T-helper 1 cell treated with Interleukin-12 subunit alpha and Interleukin-12 subunit beta and Interleukin-4 antibody, amounts not matched to agents 30 μg/mL and 1 μg/mL, for 36 hours (primary cell): ENCODE measurements around the gene VSTM4.

Experiments
- H3K27ac Mint-ChIP-seq: one replicate; pipeline ENCODE4 v1.8.0; 2021; ENCODE audit warnings: mild to moderate bottlenecking, mixed read lengths
- H3K27me3 Mint-ChIP-seq: one replicate; pipeline ENCODE4 v1.8.0; 2021; ENCODE audit warnings: low read depth, mixed read lengths
- H3K36me3 Mint-ChIP-seq: one replicate; pipeline ENCODE4 v1.8.0; 2021; ENCODE audit warnings: low read depth, mixed read lengths
- H3K4me1 Mint-ChIP-seq: one replicate; pipeline ENCODE4 v1.8.0; 2021; ENCODE audit warnings: low read depth, mixed read lengths
- H3K4me3 Mint-ChIP-seq: one replicate; pipeline ENCODE4 v1.8.0; 2021; ENCODE audit warnings: mild to moderate bottlenecking, moderate library complexity, mixed read lengths
- H3K9me3 Mint-ChIP-seq: one replicate; pipeline ENCODE4 v1.8.0; 2021; ENCODE audit warnings: mixed read lengths

VSTM4 gene

GRCh38 chr10:49081547-49082275 is 33.6 kb downstream of the VSTM4 start:
- Mint-ChIP-seq H3K4me3 (no peak overlapping the region), H3K27me3 (no peaks in the 10 kb centered on the region), H3K4me1 (peaks cover 17% of the 10 kb centered on the region), H3K27ac (no peak overlapping the region), H3K36me3 (no peaks in the 10 kb centered on the region), H3K9me3 (no peaks in the 10 kb centered on the region)

DNA sequence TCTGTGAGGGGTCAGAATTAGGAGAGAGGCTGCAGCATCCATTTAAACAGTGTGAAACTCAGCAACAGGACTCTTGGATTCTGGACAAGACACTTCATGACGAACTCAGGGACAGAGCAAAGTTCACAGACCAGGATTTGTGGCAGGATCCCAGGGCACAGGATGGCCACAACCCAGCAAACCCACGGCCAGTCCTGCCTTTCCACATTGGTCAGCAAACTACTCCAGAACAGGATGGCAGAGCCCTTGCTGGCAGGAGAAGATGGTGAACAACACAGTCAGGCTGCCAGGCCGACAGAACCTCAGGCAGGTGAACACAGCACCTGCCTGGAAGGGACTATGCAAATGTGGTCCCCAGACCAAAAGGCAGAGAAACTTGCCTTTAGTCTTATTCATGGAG is 34.4 kb downstream of the VSTM4 start:
- Mint-ChIP-seq H3K9me3 (no peaks in the 10 kb centered on the region), H3K27ac (no peak overlapping the region), H3K4me1 (peaks cover 21% of the 10 kb centered on the region), H3K36me3 (no peaks in the 10 kb centered on the region), H3K4me3 (no peak overlapping the region), H3K27me3 (no peaks in the 10 kb centered on the region)

GRCh38 chr10:49080071-49080470 is 35.3 kb downstream of the VSTM4 start:
- H3K4me3 Mint-ChIP-seq: no peak overlapping the region
- H3K27ac Mint-ChIP-seq: no peak overlapping the region
- peaks cover 21% of the 10 kb centered on the region for H3K4me1 Mint-ChIP-seq
- H3K27me3 Mint-ChIP-seq: no peaks in the 10 kb centered on the region
- H3K36me3 Mint-ChIP-seq: no peaks in the 10 kb centered on the region
- no peaks in the 10 kb centered on the region for H3K9me3 Mint-ChIP-seq

DNA sequence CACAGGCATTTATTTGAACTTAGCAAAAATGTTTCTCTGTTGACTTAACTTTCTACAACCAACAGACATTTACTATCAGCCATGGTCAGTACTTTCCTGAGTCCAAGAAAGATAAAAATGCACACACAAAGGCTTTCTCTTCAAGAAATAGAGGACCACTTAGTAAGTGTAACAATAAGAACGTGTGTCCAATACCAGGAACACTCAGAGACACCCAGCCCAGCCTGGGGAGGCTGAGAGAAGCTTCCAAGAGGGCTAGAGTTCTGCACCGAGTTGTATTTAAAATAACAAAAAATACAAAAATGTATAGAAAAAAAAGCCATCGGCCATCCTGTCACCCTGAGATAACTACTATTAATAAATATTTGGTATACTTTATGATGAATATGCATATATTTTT is 35.8 kb downstream of the VSTM4 start:
- H3K9me3 Mint-ChIP-seq: no peaks in the 10 kb centered on the region
- no peaks in the 10 kb centered on the region for H3K27me3 Mint-ChIP-seq
- no peak overlapping the region for H3K27ac Mint-ChIP-seq
- peaks cover 21% of the 10 kb centered on the region for H3K4me1 Mint-ChIP-seq
- no peaks in the 10 kb centered on the region for H3K36me3 Mint-ChIP-seq
- no peak overlapping the region for H3K4me3 Mint-ChIP-seq

GRCh38 chr10:49079072-49079471 is 36.2 kb downstream of the VSTM4 start:
- Mint-ChIP-seq H3K4me3 (no peak overlapping the region), H3K4me1 (peaks cover 21% of the 10 kb centered on the region), H3K27me3 (no peaks in the 10 kb centered on the region), H3K36me3 (no peaks in the 10 kb centered on the region), H3K9me3 (no peaks in the 10 kb centered on the region), H3K27ac (no peak overlapping the region)

GRCh38 chr10:49078433-49078832 is 36.9 kb downstream of the VSTM4 start:
- no peaks in the 10 kb centered on the region for H3K9me3 Mint-ChIP-seq
- H3K36me3 Mint-ChIP-seq: no peaks in the 10 kb centered on the region
- H3K4me1 Mint-ChIP-seq: peaks cover 21% of the 10 kb centered on the region
- no peaks in the 10 kb centered on the region for H3K27me3 Mint-ChIP-seq
- H3K27ac Mint-ChIP-seq: no peak overlapping the region
- H3K4me3 Mint-ChIP-seq: no peak overlapping the region

DNA sequence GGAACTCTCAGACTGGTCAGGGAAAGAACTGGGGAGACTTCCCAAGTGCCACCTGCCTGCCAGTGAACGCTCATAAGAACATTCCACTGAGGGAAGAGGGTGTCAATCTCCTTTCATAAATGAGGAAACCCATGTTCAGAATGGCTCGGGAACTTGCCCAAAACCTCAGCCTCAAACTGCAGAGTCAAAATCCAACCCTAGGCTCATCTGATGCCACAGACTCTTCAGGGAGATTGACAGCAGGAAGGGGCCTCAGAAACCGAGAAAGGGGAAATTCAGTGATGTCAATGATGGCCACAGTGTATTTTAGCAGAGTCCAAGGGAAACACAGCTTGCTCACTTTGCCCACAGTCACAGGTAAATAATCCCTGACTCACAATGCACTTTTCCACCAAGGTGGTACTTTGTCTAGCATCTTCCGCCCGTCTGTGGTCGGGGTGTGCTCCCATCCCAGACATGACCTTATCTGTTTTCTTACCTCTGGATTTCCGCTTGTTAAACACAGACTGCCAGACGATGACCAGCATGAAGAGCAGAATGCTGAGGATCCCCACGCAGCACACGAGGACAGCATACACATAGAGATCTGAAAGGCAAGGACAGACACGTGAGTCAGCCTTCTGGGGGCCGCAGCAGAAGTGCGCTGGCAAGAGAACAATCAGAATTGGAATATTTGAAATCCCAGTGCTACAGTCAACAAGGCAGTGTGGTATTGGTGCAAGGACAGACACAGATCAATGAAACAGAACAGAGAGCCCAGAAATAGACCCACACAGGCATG is 38.4 kb downstream of the VSTM4 start:
- peaks cover 4% of the 10 kb centered on the region for H3K9me3 Mint-ChIP-seq
- H3K4me3 Mint-ChIP-seq: no peak overlapping the region
- H3K36me3 Mint-ChIP-seq: no peaks in the 10 kb centered on the region
- H3K27me3 Mint-ChIP-seq: no peaks in the 10 kb centered on the region
- no peak overlapping the region for H3K27ac Mint-ChIP-seq
- peaks cover 21% of the 10 kb centered on the region for H3K4me1 Mint-ChIP-seq

GRCh38 chr10:49076319-49076718 is 39.0 kb downstream of the VSTM4 start:
- Mint-ChIP-seq H3K27me3 (no peaks in the 10 kb centered on the region), H3K4me1 (peaks cover 21% of the 10 kb centered on the region), H3K9me3 (peaks cover 4% of the 10 kb centered on the region), H3K4me3 (no peak overlapping the region), H3K36me3 (no peaks in the 10 kb centered on the region), H3K27ac (no peak overlapping the region)

GRCh38 chr10:49075743-49076142 is 39.6 kb downstream of the VSTM4 start:
- Mint-ChIP-seq H3K27ac (no peak overlapping the region), H3K9me3 (peaks cover 4% of the 10 kb centered on the region), H3K36me3 (no peaks in the 10 kb centered on the region), H3K27me3 (no peaks in the 10 kb centered on the region), H3K4me3 (no peak overlapping the region), H3K4me1 (peaks cover 21% of the 10 kb centered on the region)

GRCh38 chr10:49074836-49075682 is 40.3 kb downstream of the VSTM4 start:
- Mint-ChIP-seq H3K4me1 (peaks cover 16% of the 10 kb centered on the region), H3K36me3 (no peaks in the 10 kb centered on the region), H3K4me3 (no peak overlapping the region), H3K27ac (no peak overlapping the region), H3K27me3 (no peaks in the 10 kb centered on the region), H3K9me3 (peaks cover 4% of the 10 kb centered on the region)

GRCh38 chr10:49072166-49072885 is 43.0 kb downstream of the VSTM4 start:
- Mint-ChIP-seq H3K4me1 (peaks cover 7% of the 10 kb centered on the region), H3K36me3 (no peaks in the 10 kb centered on the region)

GRCh38 chr10:49071160-49071761 is 44.1 kb downstream of the VSTM4 start:
- Mint-ChIP-seq H3K9me3 (peaks cover 4% of the 10 kb centered on the region), H3K4me3 (no peak overlapping the region), H3K4me1 (no peaks in the 10 kb centered on the region), H3K27me3 (no peaks in the 10 kb centered on the region), H3K27ac (no peak overlapping the region), H3K36me3 (no peaks in the 10 kb centered on the region)

More at GRCh38 chr10:49072166-49072885, 43.0 kb downstream of the VSTM4 start:
- Mint-ChIP-seq H3K9me3 (peaks cover 4% of the 10 kb centered on the region), H3K27ac (no peak overlapping the region), H3K27me3 (no peaks in the 10 kb centered on the region), H3K4me3 (no peak overlapping the region)

DNA sequence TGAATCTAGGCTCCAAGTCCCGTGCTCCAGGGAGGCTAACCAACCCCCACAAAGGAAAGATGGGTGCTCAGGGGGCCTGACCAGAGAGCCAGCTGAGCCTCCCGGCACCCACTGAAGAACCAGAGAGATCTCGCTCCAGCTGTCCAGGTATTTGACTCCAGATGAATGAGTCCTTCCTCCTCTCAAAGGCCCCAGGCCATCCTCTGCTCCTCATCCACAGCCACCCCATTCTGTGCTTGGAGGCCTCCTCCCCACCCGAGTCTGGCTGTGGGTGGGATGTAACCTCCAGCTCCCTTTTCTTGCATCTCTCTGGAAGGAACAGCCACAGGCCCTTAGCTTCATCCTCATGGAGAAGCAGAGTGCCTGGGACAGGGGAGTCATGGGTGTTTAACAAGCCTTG is 44.6 kb downstream of the VSTM4 start:
- no peak overlapping the region for H3K4me3 Mint-ChIP-seq
- no peak overlapping the region for H3K27ac Mint-ChIP-seq
- peaks cover 4% of the 10 kb centered on the region for H3K9me3 Mint-ChIP-seq
- no peaks in the 10 kb centered on the region for H3K36me3 Mint-ChIP-seq
- no peaks in the 10 kb centered on the region for H3K4me1 Mint-ChIP-seq
- H3K27me3 Mint-ChIP-seq: no peaks in the 10 kb centered on the region
